Right atrium auricular region (tissue), 2 donors: ENCODE data around the gene NOD2. TPM values are rescaled to one million over a fixed set of nuclear protein-coding genes. Genes with fewer than 3 reads are reported as not detected.

Experiments
- DNase-seq: peaks from one replicate; pipeline ENCODE4 v3.0.0-alpha.2; 2019; ENCODE audit warnings: low spot score
- H3K27ac ChIP-seq, 2 donors: fragments of 200-600 bp; sonication (generic); 1 replicate in 1 of 2; 2 replicates in 1 of 2; pipeline ENCODE4 v1.5.1; 2016 to 2019
- H3K27me3 ChIP-seq, 2 donors: fragments of 200-600 bp; sonication (generic); one replicate each; pipeline versions ENCODE4 v1.5.1 to v1.6.0; 2017 to 2019
- H3K36me3 ChIP-seq: fragments of 200-600 bp; sonication (generic); one replicate; pipeline ENCODE4 v1.5.1; 2016
- H3K4me1 ChIP-seq, 2 donors: fragments of 200-600 bp; sonication (generic); one replicate each; pipeline versions ENCODE4 v1.5.1 to v1.6.0; 2017 to 2019
- H3K4me3 ChIP-seq, 2 donors: fragments of 200-600 bp; sonication (generic); 1 replicate in 1 of 2; 2 replicates in 1 of 2; pipeline ENCODE4 v1.5.1; 2017 to 2019; ENCODE audit warnings: mild to moderate bottlenecking in 1 of 2, moderate library complexity in 1 of 2
- H3K9me3 ChIP-seq, 2 donors: fragments of 200-600 bp; sonication (generic); one replicate each; pipeline ENCODE4 v1.5.1; 2019
- total RNA-seq, 2 donors: library from RNA; depleted of rRNA; stranded (reverse); fragments of >200 nt; gene quantifications; one replicate each; pipeline ENCODE4 v1.1.0, GENCODE V29; 2016
- TF ChIP-seq, protein P1 (sequence below), 2 donors: fragments of 200-600 bp; sonication (generic); IDR thresholded peaks; one replicate each; pipeline ENCODE4 v1.5.1; 2019; ENCODE audit warnings: antibody characterized with exemption in 2 of 2

The NOD2 gene
- total RNA-seq, 2 donors from 2014 or later = 0.44 to 1.6 TPM

DNA sequence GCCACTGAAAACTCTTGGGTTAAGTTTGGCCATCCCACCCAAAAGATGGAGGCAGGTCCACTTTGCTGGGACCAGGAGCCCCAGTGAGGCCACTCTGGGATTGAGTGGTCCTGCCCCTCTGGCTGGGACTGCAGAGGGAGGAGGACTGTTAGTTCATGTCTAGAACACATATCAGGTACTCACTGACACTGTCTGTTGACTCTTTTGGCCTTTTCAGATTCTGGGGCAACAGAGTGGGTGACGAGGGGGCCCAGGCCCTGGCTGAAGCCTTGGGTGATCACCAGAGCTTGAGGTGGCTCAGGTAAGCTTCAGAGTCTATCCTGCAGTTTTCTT is 29.0 kb downstream of the NOD2 start:
- no peaks in the 10 kb centered on the region for H3K9me3 ChIP-seq
- no peak overlapping the region for H3K4me3 ChIP-seq
- no peaks in the 10 kb centered on the region for H3K4me1 ChIP-seq
- H3K27ac ChIP-seq = no peak overlapping the region
- H3K36me3 ChIP-seq = no peaks in the 10 kb centered on the region
- TF ChIP-seq, protein P1, sequence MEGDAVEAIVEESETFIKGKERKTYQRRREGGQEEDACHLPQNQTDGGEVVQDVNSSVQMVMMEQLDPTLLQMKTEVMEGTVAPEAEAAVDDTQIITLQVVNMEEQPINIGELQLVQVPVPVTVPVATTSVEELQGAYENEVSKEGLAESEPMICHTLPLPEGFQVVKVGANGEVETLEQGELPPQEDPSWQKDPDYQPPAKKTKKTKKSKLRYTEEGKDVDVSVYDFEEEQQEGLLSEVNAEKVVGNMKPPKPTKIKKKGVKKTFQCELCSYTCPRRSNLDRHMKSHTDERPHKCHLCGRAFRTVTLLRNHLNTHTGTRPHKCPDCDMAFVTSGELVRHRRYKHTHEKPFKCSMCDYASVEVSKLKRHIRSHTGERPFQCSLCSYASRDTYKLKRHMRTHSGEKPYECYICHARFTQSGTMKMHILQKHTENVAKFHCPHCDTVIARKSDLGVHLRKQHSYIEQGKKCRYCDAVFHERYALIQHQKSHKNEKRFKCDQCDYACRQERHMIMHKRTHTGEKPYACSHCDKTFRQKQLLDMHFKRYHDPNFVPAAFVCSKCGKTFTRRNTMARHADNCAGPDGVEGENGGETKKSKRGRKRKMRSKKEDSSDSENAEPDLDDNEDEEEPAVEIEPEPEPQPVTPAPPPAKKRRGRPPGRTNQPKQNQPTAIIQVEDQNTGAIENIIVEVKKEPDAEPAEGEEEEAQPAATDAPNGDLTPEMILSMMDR (IDR thresholded peaks at IDR 0.05) = no peak
- DNase-seq = no peak
- H3K27me3 ChIP-seq = no peaks in the 10 kb centered on the region

- Histone ChIP-seq H3K4me1 (no peaks in the 10 kb centered on the region), H3K27ac (no peak overlapping the region), H3K27me3 (no peaks in the 10 kb centered on the region), H3K4me3 (no peak overlapping the region), H3K9me3 (no peaks in the 10 kb centered on the region), H3K36me3 (no peaks in the 10 kb centered on the region)
- TF ChIP-seq, protein P1 (IDR thresholded peaks at IDR 0.05) = no peak
- no peak for DNase-seq
These were observed 29.6 kb downstream of the NOD2 start for GRCh38 chr16:50722960-50723359.

GRCh38 chr16:50724306-50724705 is 30.9 kb downstream of the NOD2 start:
- DNase-seq = no peak
- Histone ChIP-seq H3K27ac (no peak overlapping the region), H3K9me3 (no peaks in the 10 kb centered on the region), H3K4me3 (no peak overlapping the region), H3K27me3 (no peaks in the 10 kb centered on the region), H3K4me1 (no peaks in the 10 kb centered on the region), H3K36me3 (no peaks in the 10 kb centered on the region)
- TF ChIP-seq, protein P1 (IDR thresholded peaks at IDR 0.05) = no peak

- no peaks in the 10 kb centered on the region for H3K4me1 ChIP-seq
- H3K4me3 ChIP-seq = no peak overlapping the region
- no peaks in the 10 kb centered on the region for H3K36me3 ChIP-seq
- no peak overlapping the region for H3K27ac ChIP-seq
- no peak for DNase-seq
- no peaks in the 10 kb centered on the region for H3K27me3 ChIP-seq
- no peaks in the 10 kb centered on the region for H3K9me3 ChIP-seq
- TF ChIP-seq, protein P1 (IDR thresholded peaks at IDR 0.05) = no peak
These were observed 38.0 kb downstream of the NOD2 start for GRCh38 chr16:50731130-50731988.

- H3K27ac ChIP-seq = no peak overlapping the region
These were observed 38.8 kb downstream of the NOD2 start for GRCh38 chr16:50731989-50732832.

More at GRCh38 chr16:50731989-50732832, 38.8 kb downstream of the NOD2 start:
- Histone ChIP-seq H3K4me3 (no peak overlapping the region), H3K27me3 (no peaks in the 10 kb centered on the region), H3K4me1 (no peaks in the 10 kb centered on the region), H3K9me3 (no peaks in the 10 kb centered on the region), H3K36me3 (no peaks in the 10 kb centered on the region)
- no peak for DNase-seq
- TF ChIP-seq, protein P1 (IDR thresholded peaks at IDR 0.05) = no peak
